HCT116 (cell line): ENCODE data around the gene GSK3A. TPM values are rescaled to one million over a fixed set of nuclear protein-coding genes. Genes with fewer than 3 reads are reported as not detected.
A peak's percentile ranks its signal among the peaks of the same experiment; 100 is the strongest.

Source experiments
- ATAC-seq: fragments of 200-7000 bp; cut with Tn5 transposase; 2 replicates; pipeline ENCODE4 v1.9.1; 2020; ENCODE audit warnings: mild to moderate bottlenecking, moderate library complexity
- BruUV-seq: library from RNA; stranded (reverse); fragments of 400-500 nt; replicated peaks from 2 replicates; lab custom pipeline; 2021; lab: Mats Ljungman, UMichigan
- CTCF ChIA-PET: fragments of 300-600 bp; sonication (Branson Sonifier 250); formaldehyde crosslinking; loops from one replicate; lab custom pipeline; 2021; ENCODE audit warnings: antibody characterized with exemption; lab: Charles Lee
- POLR2A ChIA-PET: fragments of 300-600, 350-600 bp; sonication (Branson Sonifier 250); formaldehyde crosslinking; loops from one replicate; lab custom pipeline; 2021; ENCODE audit warnings: antibody characterized with exemption; lab: Charles Lee
- RAD21 ChIA-PET, 2 experiments: fragments of 300-600 bp; sonication (Branson Sonifier 250); formaldehyde crosslinking; loops; one replicate each; lab custom pipeline; 2023; ENCODE audit warnings: low total read pairs in 2 of 2; ENCODE audit not compliant: uncharacterized antibody in 2 of 2, unreplicated experiment in 2 of 2, low non-redundant PET in 1 of 2; lab: Charles Lee
- DNase-seq: peaks from one replicate; pipeline ENCODE4 v3.0.0-alpha.2; 2010; ENCODE audit warnings: low read depth, low spot score
- H2AFZ ChIP-seq: fragments of 200-600 bp; shearing (Covaris generic), sonication (generic); 2 replicates; pipeline ENCODE4 v1.6.1; 2017; ENCODE audit warnings: low read depth, mixed run types, mixed read lengths, antibody characterized with exemption, low read length; ENCODE audit not compliant: poor library complexity, severe bottlenecking
- H3K27ac ChIP-seq: 2 replicates; pipeline ENCODE4 v1.5.1; 2012; ENCODE audit warnings: low read depth, low read length
- H3K27me3 ChIP-seq: fragments of 200-600 bp; sonication (generic); 2 replicates; pipeline ENCODE4 v1.6.1; 2016; ENCODE audit warnings: mixed run types, low read length, mixed read lengths; ENCODE audit not compliant: insufficient read depth
- H3K36me3 ChIP-seq, 2 experiments: fragments of 200-500 bp in 1 of 2; fragments of 200-600 bp in 1 of 2; sonication (Bioruptor generic) in 1 of 2; sonication (generic) in 1 of 2; 2 replicates each; pipeline versions ENCODE4 v1.5.1 to v1.6.1; 2014 to 2016; ENCODE audit warnings: low read length in 2 of 2, inconsistent platforms in 1 of 2, mixed read lengths in 1 of 2, mixed run types in 1 of 2; ENCODE audit not compliant: insufficient read depth in 2 of 2, control insufficient read depth in 1 of 2
- H3K4me1 ChIP-seq, 2 experiments: fragments of 200-600 bp in 1 of 2; sonication (generic) in 1 of 2; 2 replicates each; pipeline versions ENCODE4 v1.5.1 to v1.6.1; 2012 to 2017; ENCODE audit warnings: low read length in 2 of 2, inconsistent platforms in 1 of 2, mild to moderate bottlenecking in 1 of 2, mixed read lengths in 1 of 2, mixed run types in 1 of 2, moderate library complexity in 1 of 2; ENCODE audit not compliant: insufficient read depth in 2 of 2, control insufficient read depth in 1 of 2
- H3K4me2 ChIP-seq: fragments of 200-600 bp; sonication (generic); 2 replicates; pipeline ENCODE4 v1.6.1; 2017; ENCODE audit warnings: mixed run types, low read length, mixed read lengths
- H3K4me3 ChIP-seq, 2 experiments: fragments of 200-600 bp in 1 of 2; sonication (generic) in 1 of 2; replicated peaks in 1 of 2; 2 replicates each; pipeline ENCODE4 v1.5.1; 2011 to 2016; ENCODE audit warnings: low read length in 2 of 2, control low read depth in 1 of 2, low read depth in 1 of 2, mild to moderate bottlenecking in 1 of 2, mixed read lengths in 1 of 2, mixed run types in 1 of 2
- H3K79me2 ChIP-seq: fragments of 200-600 bp; sonication (generic); 2 replicates; pipeline ENCODE4 v1.6.1; 2017; ENCODE audit warnings: mild to moderate bottlenecking, mixed run types, low read length, moderate library complexity, mixed read lengths; ENCODE audit not compliant: insufficient read depth
- H3K9ac ChIP-seq: fragments of 200-600 bp; sonication (generic); 2 replicates; pipeline ENCODE4 v1.6.1; 2016; ENCODE audit warnings: low read length, mixed read lengths
- H3K9me2 ChIP-seq: fragments of 200-600 bp; sonication (generic), shearing (Covaris generic); 2 replicates; pipeline ENCODE4 v1.6.1; 2017; ENCODE audit warnings: mixed run types, mild to moderate bottlenecking, moderate library complexity; ENCODE audit not compliant: insufficient read depth
- H3K9me3 ChIP-seq, 2 experiments: fragments of 200-500 bp in 1 of 2; fragments of 200-600 bp in 1 of 2; sonication (Bioruptor generic) in 1 of 2; sonication (generic) in 1 of 2; 2 replicates each; pipeline ENCODE4 v1.6.1; 2014 to 2017; ENCODE audit warnings: low read length in 2 of 2, mixed read lengths in 2 of 2, inconsistent platforms in 1 of 2, low read depth in 1 of 2, mild to moderate bottlenecking in 1 of 2, mixed run types in 1 of 2, moderate library complexity in 1 of 2; ENCODE audit not compliant: control insufficient read depth in 1 of 2, insufficient read depth in 1 of 2
- H4K20me1 ChIP-seq: fragments of 200-600 bp; sonication (generic), shearing (Covaris generic); 2 replicates; pipeline ENCODE4 v1.6.1; 2017; ENCODE audit warnings: mixed run types, mild to moderate bottlenecking, moderate library complexity; ENCODE audit not compliant: insufficient read depth
- CBX3 ChIP-seq: IDR thresholded peaks from 2 replicates; pipeline ENCODE4 v1.6.1; 2012; ENCODE audit warnings: low read depth
- ELF1 ChIP-seq: IDR thresholded peaks from 2 replicates; pipeline ENCODE4 v1.6.1; 2012; ENCODE audit warnings: low read depth, borderline replicate concordance
- EZH2phosphoT487 ChIP-seq: fragments of 200-600 bp; IDR thresholded peaks from 2 replicates; pipeline ENCODE4 v1.6.1; 2018; ENCODE audit warnings: antibody characterized with exemption, borderline replicate concordance
- FOSL1 ChIP-seq: IDR thresholded peaks from 2 replicates; pipeline ENCODE4 v1.6.1; 2012; ENCODE audit warnings: low read depth
- MAX ChIP-seq: IDR thresholded peaks from 2 replicates; pipeline ENCODE4 v1.6.1; 2012
- POLR2AphosphoS5 ChIP-seq: IDR thresholded peaks from 2 replicates; pipeline ENCODE4 v1.6.1; 2011; ENCODE audit warnings: mild to moderate bottlenecking, low read depth, low read length, moderate library complexity
- REST ChIP-seq: IDR thresholded peaks from 2 replicates; pipeline ENCODE4 v1.6.1; 2012; ENCODE audit warnings: low read depth
- SRF ChIP-seq: IDR thresholded peaks from 2 replicates; pipeline ENCODE4 v1.6.1; 2012; ENCODE audit warnings: low read depth
- TCF7L2 ChIP-seq: IDR thresholded peaks from 2 replicates; pipeline ENCODE4 v1.7.0; 2011; ENCODE audit warnings: borderline replicate concordance, inconsistent platforms; ENCODE audit not compliant: insufficient read depth, insufficient read length; ENCODE audit errors: extremely low read depth
- ZNF274 ChIP-seq: fragments of 200-500 bp; sonication (Bioruptor generic); IDR thresholded peaks from 2 replicates; pipeline ENCODE4 v1.6.1; 2014; ENCODE audit warnings: mild to moderate bottlenecking, low read depth, low read length, inconsistent platforms
- intact Hi-C: fragments of 100-400 bp; cut with micrococcal nuclease; formaldehyde crosslinking; loops from 2 replicates; pipeline ENCODE4 v1.10.0; 2022
- total RNA-seq: library from RNA; stranded (reverse); gene quantifications from one replicate; pipeline ENCODE4 v1.2.1, GENCODE V29; 2021; ENCODE audit not compliant: unreplicated experiment
- TF ChIP-seq, protein P1 (sequence below): IDR thresholded peaks from 2 replicates; pipeline ENCODE4 v1.6.1; 2011; ENCODE audit warnings: mild to moderate bottlenecking, low read length, moderate library complexity; ENCODE audit not compliant: insufficient replicate concordance; ENCODE audit errors: extremely low read depth

GSK3A gene
- total RNA-seq, 1 experiment from 2014 or later: 57.2 TPM

GRCh38 chr19:42283188-42284065 is 41.0 kb upstream of the GSK3A start:
- DNase-seq (peak; percentile 69), ATAC-seq (peak; percentile 73)
- Histone ChIP-seq H3K27ac (peak overlapping the region; percentile 94), H3K27me3 (no peaks in the 10 kb centered on the region), H3K9ac (peak overlapping the region; percentile 86), H3K36me3 (peaks cover 9% of the 10 kb centered on the region in 2 experiments; a peak in 3 of 4 replicates), H2AFZ (no peak overlapping the region), H3K9me3 (no peaks in the 10 kb centered on the region), H3K4me1 (peaks cover 40 to 68% of the 10 kb centered on the region in 2 experiments), H3K9me2 (no peaks in the 10 kb centered on the region), H3K79me2 (peaks cover 18% of the 10 kb centered on the region; the same call in 1 of the 2 replicates), H3K4me3 (peak overlapping the region; percentile 29 to 59), H3K4me2 (peak overlapping the region; percentile 97), H4K20me1 (no peaks in the 10 kb centered on the region)
- ChIA-PET RAD21 (interaction anchor here in 1 of 2 experiments (0.6 kb wide), 1 partner anchor 39 kb away, joined by 5 read pairs; no protein-coding TSS in a partner anchor), POLR2A (interaction anchor here (1.1 kb wide), 1 partner anchor 40 kb away, joined by 4 read pairs; no protein-coding TSS in a partner anchor), CTCF (interaction anchor here (1.0 to 4.8 kb wide), 3 partner anchors 10 to 38 kb away, joined by 3 to 63 read pairs (median 3); no protein-coding TSS in a partner anchor)
- BruUV-seq: TSS peak; percentile 44
- intact Hi-C loops: no loop called here
- TF ChIP-seq ZNF274 (no peak), ELF1 (no peak), FOSL1 (no peak), EZH2phosphoT487 (no peak), POLR2AphosphoS5 (0 out of 2 replicates have a peak, but pooled peaks have one; percentile 24), TCF7L2 (peak; percentile 11), MAX (peak; percentile 23), SRF (no peak), CBX3 (no peak), REST (no peak)
- TF ChIP-seq, protein P1, sequence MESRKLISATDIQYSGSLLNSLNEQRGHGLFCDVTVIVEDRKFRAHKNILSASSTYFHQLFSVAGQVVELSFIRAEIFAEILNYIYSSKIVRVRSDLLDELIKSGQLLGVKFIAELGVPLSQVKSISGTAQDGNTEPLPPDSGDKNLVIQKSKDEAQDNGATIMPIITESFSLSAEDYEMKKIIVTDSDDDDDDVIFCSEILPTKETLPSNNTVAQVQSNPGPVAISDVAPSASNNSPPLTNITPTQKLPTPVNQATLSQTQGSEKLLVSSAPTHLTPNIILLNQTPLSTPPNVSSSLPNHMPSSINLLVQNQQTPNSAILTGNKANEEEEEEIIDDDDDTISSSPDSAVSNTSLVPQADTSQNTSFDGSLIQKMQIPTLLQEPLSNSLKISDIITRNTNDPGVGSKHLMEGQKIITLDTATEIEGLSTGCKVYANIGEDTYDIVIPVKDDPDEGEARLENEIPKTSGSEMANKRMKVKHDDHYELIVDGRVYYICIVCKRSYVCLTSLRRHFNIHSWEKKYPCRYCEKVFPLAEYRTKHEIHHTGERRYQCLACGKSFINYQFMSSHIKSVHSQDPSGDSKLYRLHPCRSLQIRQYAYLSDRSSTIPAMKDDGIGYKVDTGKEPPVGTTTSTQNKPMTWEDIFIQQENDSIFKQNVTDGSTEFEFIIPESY: no peak
